ENCODE results near the gene DCHS1.

- no peak for TF ChIP-seq POLR2AphosphoS5 (IDR thresholded peaks at IDR 0.05; ENCODE audit: low read depth, low read length)
- TF ChIP-seq POLR2A (IDR thresholded peaks at IDR 0.05; ENCODE audit: low read depth, low read length), result no peak
- TF ChIP-seq TAF1 (IDR thresholded peaks at IDR 0.05; ENCODE audit: borderline replicate concordance, low read depth, low read length), result no peak
Measured at GRCh38 chr11:6694229-6694535, 38.6 kb upstream of the DCHS1 start.
